ENCODE results near the gene FAM118A. TPM values are rescaled to one million over a fixed set of nuclear protein-coding genes. Genes with fewer than 3 reads are reported as not detected.

FAM118A gene
- total and polyA plus RNA-seq, 2 of the 8 experiments (the other 6 are each of a cell fraction or from before 2014, with no cell fraction given), result 8.5 to 18.6 TPM

GRCh38 chr22:45263463-45264269, 46.1 kb upstream of the FAM118A start (continued):
- TF ChIP-seq CHD2 (IDR thresholded peaks at IDR 0.05; ENCODE audit: low read length) (no peak), CTCF (IDR thresholded peaks at IDR 0.05; ENCODE audit: control extremely low read depth in 1 of 3, insufficient read depth in 1 of 3, low read depth in 1 of 3, low read length in 3 of 3) (peak; percentile 76 to 95 (median 87)), CHD1 (IDR thresholded peaks at IDR 0.05; ENCODE audit: low read depth, low read length) (no peak), FOSL1 (IDR thresholded peaks at IDR 0.05; ENCODE audit: insufficient read depth, low read depth, low read length) (no peak), E2F6 (IDR thresholded peaks at IDR 0.05) (peak; percentile 85), BCL11A (IDR thresholded peaks at IDR 0.05; ENCODE audit: low read depth in 2 of 2, low read length in 2 of 2) (no peak), MAFK (IDR thresholded peaks at IDR 0.05; ENCODE audit: low read depth, low read length) (no peak), ZNF274 (IDR thresholded peaks at IDR 0.05; ENCODE audit: borderline replicate concordance, extremely low read depth, low read length) (no peak), ATF3 (IDR thresholded peaks at IDR 0.05; ENCODE audit: insufficient read depth, low read depth, low read length) (no peak), BACH1 (IDR thresholded peaks at IDR 0.05; ENCODE audit: low read length) (no peak), GABPA (IDR thresholded peaks at IDR 0.05; ENCODE audit: borderline replicate concordance, insufficient read depth, low read length) (no peak), POLR2AphosphoS5 (IDR thresholded peaks at IDR 0.05; ENCODE audit: low read depth, low read length) (no peak), YY1 (IDR thresholded peaks at IDR 0.05; ENCODE audit: low read depth, low read length) (no peak), MAX (IDR thresholded peaks at IDR 0.05) (peak; percentile 99), KDM4A (IDR thresholded peaks at IDR 0.05; ENCODE audit: low read depth, low read length, severe bottlenecking) (no peak), USF2 (IDR thresholded peaks at IDR 0.05; ENCODE audit: low read length) (peak; percentile 70), GTF2F1 (IDR thresholded peaks at IDR 0.05; ENCODE audit: borderline replicate concordance, low read depth, low read length) (no peak), KDM5A (IDR thresholded peaks at IDR 0.05; ENCODE audit: low read length) (no peak)
